Measurements from ENCODE around the gene STUB1.

STUB1 gene

DNA sequence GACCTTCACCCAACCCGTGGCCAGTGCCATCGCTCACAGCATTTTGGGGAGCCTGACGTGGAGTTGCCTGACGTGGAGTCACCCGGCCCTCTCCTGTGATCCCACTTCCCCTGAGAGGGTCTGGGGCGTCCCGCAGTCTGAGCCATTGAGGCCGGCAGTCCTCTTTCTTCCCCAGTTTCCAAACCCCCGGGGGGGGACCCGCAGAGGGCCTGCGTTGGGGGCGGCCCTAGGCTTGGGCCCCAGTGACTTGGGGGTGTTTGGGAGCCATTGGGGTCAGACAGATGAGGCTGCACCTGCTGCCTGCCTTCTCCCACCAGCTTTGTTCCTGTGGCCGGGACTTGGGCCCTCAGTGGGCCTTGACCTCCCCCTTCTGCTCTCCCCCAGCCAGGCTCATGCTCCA, 10.5 kb upstream of the STUB1 start:
- TF ChIP-seq, protein P1, sequence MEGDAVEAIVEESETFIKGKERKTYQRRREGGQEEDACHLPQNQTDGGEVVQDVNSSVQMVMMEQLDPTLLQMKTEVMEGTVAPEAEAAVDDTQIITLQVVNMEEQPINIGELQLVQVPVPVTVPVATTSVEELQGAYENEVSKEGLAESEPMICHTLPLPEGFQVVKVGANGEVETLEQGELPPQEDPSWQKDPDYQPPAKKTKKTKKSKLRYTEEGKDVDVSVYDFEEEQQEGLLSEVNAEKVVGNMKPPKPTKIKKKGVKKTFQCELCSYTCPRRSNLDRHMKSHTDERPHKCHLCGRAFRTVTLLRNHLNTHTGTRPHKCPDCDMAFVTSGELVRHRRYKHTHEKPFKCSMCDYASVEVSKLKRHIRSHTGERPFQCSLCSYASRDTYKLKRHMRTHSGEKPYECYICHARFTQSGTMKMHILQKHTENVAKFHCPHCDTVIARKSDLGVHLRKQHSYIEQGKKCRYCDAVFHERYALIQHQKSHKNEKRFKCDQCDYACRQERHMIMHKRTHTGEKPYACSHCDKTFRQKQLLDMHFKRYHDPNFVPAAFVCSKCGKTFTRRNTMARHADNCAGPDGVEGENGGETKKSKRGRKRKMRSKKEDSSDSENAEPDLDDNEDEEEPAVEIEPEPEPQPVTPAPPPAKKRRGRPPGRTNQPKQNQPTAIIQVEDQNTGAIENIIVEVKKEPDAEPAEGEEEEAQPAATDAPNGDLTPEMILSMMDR (IDR thresholded peaks at IDR 0.05; ENCODE audit: extremely low read depth, insufficient read depth, missing control alignments), result no peak
- in situ Hi-C loops (cut with MboI; ENCODE audit: low pct_unique_long_range_greater_than_20kb, low sequenced_read_pairs, unreplicated experiment), result no loop called here

DNA sequence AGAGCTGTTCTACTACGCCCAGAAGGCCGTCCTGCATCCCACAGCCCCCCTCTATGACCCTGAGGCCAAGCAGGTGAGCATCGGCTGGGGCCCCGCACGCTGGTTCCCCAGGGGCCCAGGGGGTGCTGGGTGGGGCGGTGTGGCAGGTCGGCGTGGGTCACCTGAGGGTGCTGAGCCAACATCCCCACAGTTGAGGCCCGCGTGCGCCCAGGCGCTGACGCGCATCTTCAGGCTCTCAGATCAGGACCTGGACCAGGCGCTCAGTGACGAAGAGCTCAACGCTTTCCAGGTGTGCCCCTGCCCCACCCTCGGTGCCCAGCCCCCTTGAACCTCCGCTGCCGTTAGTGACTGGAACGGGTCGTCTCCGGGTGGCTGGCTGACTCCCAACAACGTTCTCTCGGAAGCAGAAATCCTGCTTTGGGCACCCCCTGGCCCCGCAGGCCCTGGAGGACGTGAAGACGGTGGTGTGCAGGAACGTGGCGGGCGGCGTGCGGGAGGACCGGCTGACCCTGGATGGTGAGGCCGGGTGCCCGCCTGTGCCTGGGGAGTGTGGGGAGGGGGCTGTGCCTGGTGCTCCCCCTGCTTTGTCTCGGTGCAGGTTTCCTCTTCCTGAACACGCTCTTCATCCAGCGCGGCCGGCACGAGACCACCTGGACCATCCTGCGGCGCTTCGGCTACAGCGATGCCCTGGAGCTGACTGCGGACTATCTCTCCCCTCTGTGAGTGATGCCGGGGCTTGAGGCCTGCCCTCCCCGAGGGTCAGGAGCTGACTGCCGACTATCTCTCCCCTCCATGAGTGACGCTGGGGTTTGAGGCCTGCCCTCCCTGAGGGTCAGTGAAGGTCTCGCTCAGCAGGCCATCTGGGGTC, 9.5 kb upstream of the STUB1 start:
- no peak for DNase-seq (ENCODE audit: low spot score)
- in situ Hi-C loops (cut with MboI; ENCODE audit: low pct_unique_long_range_greater_than_20kb, low sequenced_read_pairs, unreplicated experiment), result no loop called here
- TF ChIP-seq, protein P1 (IDR thresholded peaks at IDR 0.05; ENCODE audit: extremely low read depth, insufficient read depth, missing control alignments), result no peak

More for the DNA sequence above, 10.5 kb upstream of the STUB1 start:
- DNase-seq (ENCODE audit: low spot score), result no peak

DNA sequence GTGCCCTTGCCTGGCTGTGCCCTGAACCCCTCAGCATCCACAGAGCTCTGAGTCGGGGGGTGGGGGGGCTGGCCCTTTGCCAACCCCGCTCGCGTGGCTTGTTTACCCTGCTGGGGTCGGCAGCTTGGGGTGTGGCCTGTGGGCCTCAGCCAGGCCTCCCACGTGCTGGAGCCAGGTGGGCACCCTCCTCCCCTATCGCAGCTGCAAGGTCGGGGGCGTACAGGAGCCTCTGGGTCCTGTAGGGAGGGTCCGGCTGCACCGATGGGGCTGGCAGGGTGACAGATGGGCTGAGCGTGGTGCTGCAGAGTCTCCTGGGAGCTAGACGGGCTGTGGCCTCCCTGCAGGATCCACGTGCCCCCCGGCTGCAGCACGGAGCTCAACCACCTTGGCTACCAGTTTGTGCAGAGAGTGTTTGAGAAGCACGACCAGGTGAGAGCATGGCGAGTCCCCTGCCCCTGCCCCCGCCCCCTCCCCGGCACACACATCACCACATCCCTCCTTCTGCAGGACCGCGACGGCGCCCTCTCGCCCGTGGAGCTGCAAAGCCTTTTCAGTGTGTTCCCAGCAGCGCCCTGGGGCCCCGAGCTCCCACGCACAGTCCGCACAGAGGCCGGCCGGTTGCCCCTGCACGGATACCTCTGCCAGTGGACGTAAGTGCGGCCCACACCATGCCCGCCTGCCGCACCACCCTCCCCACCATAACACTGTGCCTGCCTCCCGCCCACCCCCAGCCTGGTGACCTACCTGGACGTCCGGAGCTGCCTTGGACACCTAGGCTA, 8.7 kb upstream of the STUB1 start:
- TF ChIP-seq, protein P1 (IDR thresholded peaks at IDR 0.05; ENCODE audit: extremely low read depth, insufficient read depth, missing control alignments), result no peak
- in situ Hi-C loops (cut with MboI; ENCODE audit: low pct_unique_long_range_greater_than_20kb, low sequenced_read_pairs, unreplicated experiment), result no loop called here
- DNase-seq (ENCODE audit: low spot score), result no peak

DNA sequence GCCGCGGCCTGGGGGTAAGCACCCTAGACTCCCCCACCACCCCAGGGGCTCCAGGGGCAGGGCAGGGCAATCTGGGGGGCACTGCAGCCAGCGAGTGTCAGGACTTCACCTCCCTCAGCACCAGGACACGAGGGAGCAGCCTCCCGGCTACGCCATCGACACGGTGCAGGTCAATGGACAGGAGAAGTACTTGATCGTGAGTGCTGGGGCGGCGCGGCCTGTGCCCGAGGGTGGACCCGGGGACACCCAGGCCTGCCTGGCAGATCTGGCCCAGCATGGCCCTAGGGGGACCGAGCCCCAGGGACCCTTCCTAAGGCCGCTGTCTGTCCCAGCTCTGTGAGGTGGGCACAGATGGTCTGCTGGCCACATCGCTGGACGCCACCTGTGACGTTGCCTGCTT, 7.8 kb upstream of the STUB1 start:
- TF ChIP-seq, protein P1 (IDR thresholded peaks at IDR 0.05; ENCODE audit: extremely low read depth, insufficient read depth, missing control alignments), result no peak
- in situ Hi-C loops (cut with MboI; ENCODE audit: low pct_unique_long_range_greater_than_20kb, low sequenced_read_pairs, unreplicated experiment), result no loop called here
- no peak for DNase-seq (ENCODE audit: low spot score)

DNA sequence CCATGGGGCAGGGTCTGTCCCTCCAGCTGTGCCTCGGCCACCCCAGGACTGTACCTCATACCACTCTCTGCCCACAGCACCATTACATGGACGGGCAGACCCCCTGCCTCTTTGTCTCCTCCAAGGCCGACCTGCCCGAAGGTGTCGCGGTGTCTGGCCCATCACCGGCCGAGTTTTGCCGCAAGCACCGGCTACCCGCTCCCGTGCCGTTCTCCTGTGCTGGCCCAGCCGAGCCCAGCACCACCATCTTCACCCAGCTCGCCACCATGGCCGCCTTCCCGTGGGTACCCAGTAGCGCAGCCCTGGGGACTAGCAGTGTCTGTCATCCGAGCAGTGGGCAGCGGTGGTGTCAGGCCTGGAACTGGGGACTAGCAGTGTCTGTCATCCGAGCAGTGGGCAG, 7.4 kb upstream of the STUB1 start:
- TF ChIP-seq, protein P1 (IDR thresholded peaks at IDR 0.05; ENCODE audit: extremely low read depth, insufficient read depth, missing control alignments), result no peak
- in situ Hi-C loops (cut with MboI; ENCODE audit: low pct_unique_long_range_greater_than_20kb, low sequenced_read_pairs, unreplicated experiment), result no loop called here
- no peak for DNase-seq (ENCODE audit: low spot score)

DNA sequence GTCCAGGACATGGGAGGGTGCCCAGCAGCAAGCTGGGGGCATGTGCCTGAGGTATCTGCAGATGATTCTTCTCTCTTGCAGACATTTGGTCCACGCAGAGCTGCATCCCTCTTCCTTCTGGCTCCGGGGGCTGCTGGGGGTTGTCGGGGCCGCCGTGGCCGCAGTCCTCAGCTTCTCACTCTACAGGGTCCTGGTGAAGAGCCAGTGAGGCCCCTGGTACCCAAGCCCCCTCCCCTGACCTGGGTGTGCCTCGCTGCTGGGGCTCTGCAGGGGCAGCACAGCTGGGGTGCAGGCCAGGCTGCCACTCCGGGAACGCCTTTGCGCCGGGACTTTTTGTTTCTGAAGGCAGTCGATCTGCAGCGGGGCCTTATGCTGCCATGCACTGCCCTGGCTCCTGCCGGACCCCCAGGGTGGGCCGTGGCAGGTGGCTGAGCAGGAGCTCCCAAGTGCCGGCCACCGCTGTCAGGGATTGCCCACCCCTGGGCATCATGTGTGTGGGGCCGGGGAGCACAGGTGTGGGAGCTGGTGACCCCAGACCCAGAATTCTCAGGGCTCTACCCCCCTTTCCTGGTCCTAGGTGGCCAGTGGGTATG, 6.7 kb upstream of the STUB1 start:
- in situ Hi-C loops (cut with MboI; ENCODE audit: low pct_unique_long_range_greater_than_20kb, low sequenced_read_pairs, unreplicated experiment), result no loop called here
- TF ChIP-seq, protein P1 (IDR thresholded peaks at IDR 0.05; ENCODE audit: extremely low read depth, insufficient read depth, missing control alignments), result no peak
- DNase-seq (ENCODE audit: low spot score), result no peak
